ENCODE data around the gene MOCS2.

MOCS2 gene

GRCh38 chr5:53087171-53087570 lies 22.4 kb downstream of the MOCS2 start:
- H3K27me3 ChIP-seq (ENCODE audit: insufficient read depth, low read depth, severe bottlenecking), result no peaks in the 10 kb centered on the region
- H3K27ac ChIP-seq, result no peak overlapping the region
- H3K4me3 ChIP-seq (ENCODE audit: low read depth, low read length), result no peak overlapping the region
- no peaks in the 10 kb centered on the region for H3K36me3 ChIP-seq
- DNase-seq, result no peak
- no peaks in the 10 kb centered on the region for H3K9me3 ChIP-seq (ENCODE audit: severe bottlenecking)
- no peak for TF ChIP-seq CTCF (IDR thresholded peaks at IDR 0.05; ENCODE audit: low read depth, low read length)

GRCh38 chr5:53084546-53085255 lies 24.9 kb downstream of the MOCS2 start:
- H3K27ac ChIP-seq, result no peak overlapping the region
- no peaks in the 10 kb centered on the region for H3K36me3 ChIP-seq
- no peak for TF ChIP-seq CTCF (IDR thresholded peaks at IDR 0.05; ENCODE audit: low read depth, low read length)

GRCh38 chr5:53083927-53084326 lies 25.6 kb downstream of the MOCS2 start:
- no peak for DNase-seq
- Histone ChIP-seq H3K4me3 (ENCODE audit: low read depth, low read length) (no peak overlapping the region), H3K36me3 (no peaks in the 10 kb centered on the region), H3K27ac (no peak overlapping the region), H3K27me3 (ENCODE audit: insufficient read depth, low read depth, severe bottlenecking) (no peaks in the 10 kb centered on the region), H3K9me3 (ENCODE audit: severe bottlenecking) (no peaks in the 10 kb centered on the region)
- no peak for TF ChIP-seq CTCF (IDR thresholded peaks at IDR 0.05; ENCODE audit: low read depth, low read length)

More at GRCh38 chr5:53084546-53085255, 24.9 kb downstream of the MOCS2 start:
- H3K9me3 ChIP-seq (ENCODE audit: severe bottlenecking), result no peaks in the 10 kb centered on the region
- H3K27me3 ChIP-seq (ENCODE audit: insufficient read depth, low read depth, severe bottlenecking), result no peaks in the 10 kb centered on the region
- no peak overlapping the region for H3K4me3 ChIP-seq (ENCODE audit: low read depth, low read length)
- DNase-seq, result no peak

GRCh38 chr5:53080271-53080670 lies 29.3 kb downstream of the MOCS2 start:
- Histone ChIP-seq H3K4me3 (ENCODE audit: low read depth, low read length) (no peak overlapping the region), H3K27ac (no peak overlapping the region)
- no peak for TF ChIP-seq CTCF (IDR thresholded peaks at IDR 0.05; ENCODE audit: low read depth, low read length)

GRCh38 chr5:53076014-53076583 lies 33.5 kb downstream of the MOCS2 start:
- Histone ChIP-seq H3K4me3 (ENCODE audit: low read depth, low read length) (no peak overlapping the region), H3K36me3 (no peaks in the 10 kb centered on the region), H3K9me3 (ENCODE audit: severe bottlenecking) (no peaks in the 10 kb centered on the region), H3K27me3 (ENCODE audit: insufficient read depth, low read depth, severe bottlenecking) (no peaks in the 10 kb centered on the region), H3K27ac (no peak overlapping the region)
- DNase-seq, result no peak
- TF ChIP-seq CTCF (IDR thresholded peaks at IDR 0.05; ENCODE audit: low read depth, low read length), result no peak

More at GRCh38 chr5:53080271-53080670, 29.3 kb downstream of the MOCS2 start:
- DNase-seq, result no peak
- H3K27me3 ChIP-seq (ENCODE audit: insufficient read depth, low read depth, severe bottlenecking), result no peaks in the 10 kb centered on the region
- no peaks in the 10 kb centered on the region for H3K36me3 ChIP-seq
- no peaks in the 10 kb centered on the region for H3K9me3 ChIP-seq (ENCODE audit: severe bottlenecking)

Measured in WERI-Rb-1 (cell line).